Measurements from ENCODE around the gene TSKU.

DNA sequence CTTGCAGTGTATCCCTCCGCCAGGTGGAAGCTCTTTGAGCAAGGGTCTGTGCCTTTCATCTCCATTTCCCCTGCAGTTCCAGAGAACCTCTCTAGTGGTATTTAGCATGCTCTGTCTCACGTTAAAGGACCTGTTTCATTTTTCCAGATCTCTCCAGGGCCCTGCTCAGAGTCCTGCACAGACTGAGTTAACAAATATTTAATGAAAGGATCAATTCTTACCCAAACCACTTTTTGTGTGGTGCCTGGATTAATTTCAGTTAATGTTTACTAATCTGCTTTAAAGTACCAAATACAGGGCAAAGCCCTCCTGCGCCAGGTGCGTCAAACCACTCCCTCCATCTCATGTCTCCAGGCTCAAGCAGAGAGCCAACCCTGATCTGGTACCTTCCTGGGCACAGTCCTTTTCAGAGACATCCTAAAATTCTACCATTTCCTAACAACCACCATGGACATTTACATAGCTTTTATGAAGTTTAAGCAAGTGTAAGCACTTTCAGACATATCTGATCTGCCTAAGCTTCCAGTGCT lies 58.8 kb downstream of the TSKU start:
- TF ChIP-seq, protein P1, sequence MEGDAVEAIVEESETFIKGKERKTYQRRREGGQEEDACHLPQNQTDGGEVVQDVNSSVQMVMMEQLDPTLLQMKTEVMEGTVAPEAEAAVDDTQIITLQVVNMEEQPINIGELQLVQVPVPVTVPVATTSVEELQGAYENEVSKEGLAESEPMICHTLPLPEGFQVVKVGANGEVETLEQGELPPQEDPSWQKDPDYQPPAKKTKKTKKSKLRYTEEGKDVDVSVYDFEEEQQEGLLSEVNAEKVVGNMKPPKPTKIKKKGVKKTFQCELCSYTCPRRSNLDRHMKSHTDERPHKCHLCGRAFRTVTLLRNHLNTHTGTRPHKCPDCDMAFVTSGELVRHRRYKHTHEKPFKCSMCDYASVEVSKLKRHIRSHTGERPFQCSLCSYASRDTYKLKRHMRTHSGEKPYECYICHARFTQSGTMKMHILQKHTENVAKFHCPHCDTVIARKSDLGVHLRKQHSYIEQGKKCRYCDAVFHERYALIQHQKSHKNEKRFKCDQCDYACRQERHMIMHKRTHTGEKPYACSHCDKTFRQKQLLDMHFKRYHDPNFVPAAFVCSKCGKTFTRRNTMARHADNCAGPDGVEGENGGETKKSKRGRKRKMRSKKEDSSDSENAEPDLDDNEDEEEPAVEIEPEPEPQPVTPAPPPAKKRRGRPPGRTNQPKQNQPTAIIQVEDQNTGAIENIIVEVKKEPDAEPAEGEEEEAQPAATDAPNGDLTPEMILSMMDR (IDR thresholded peaks at IDR 0.05) = no peak
- no peak for TF ChIP-seq EZH2phosphoT487 (IDR thresholded peaks at IDR 0.05)
- no peak for TF ChIP-seq EZH2 (IDR thresholded peaks at IDR 0.05)
